Pancreas (tissue), 10 donors: ENCODE results near the gene RAPGEF6. TPM values are rescaled to one million over a fixed set of nuclear protein-coding genes. Genes with fewer than 3 reads are reported as not detected.

ENCODE experiments used
- ATAC-seq, 4 donors: fragments of 200-7000 bp; cut with Tn5 transposase; one replicate each; pipeline versions ENCODE4 v1.8.0 to v1.9.1; 2020; ENCODE audit warnings: mild to moderate bottlenecking in 4 of 4, moderate library complexity in 4 of 4
- DNase-seq, 6 donors: peaks; one replicate each; pipeline ENCODE4 v3.0.0-alpha.2; 2020
- FAIRE-seq: peaks from 2 replicates; lab custom pipeline; 2012; peaks lifted over from hg19 to GRCh38; lab: Jason Lieb, UNC
- H3K27ac ChIP-seq, 4 donors: fragments of 200-600 bp; sonication (generic); 1 replicate in 3 of 4; 2 replicates in 1 of 4; pipeline versions ENCODE4 v1.5.0 to v1.8.0; 2020
- H3K27me3 ChIP-seq, 4 donors: fragments of 200-600 bp; one replicate each; pipeline ENCODE4 v1.8.0; 2021
- H3K36me3 ChIP-seq, 3 donors: fragments of 200-600 bp; sonication (generic) in 1 of 3; one replicate each; pipeline versions ENCODE4 v1.5.0 to v1.8.0; 2020 to 2021
- H3K4me1 ChIP-seq, 3 donors: fragments of 200-600 bp; one replicate each; pipeline ENCODE4 v1.8.0; 2021
- H3K4me3 ChIP-seq, 4 donors: fragments of 200-600 bp; sonication (generic) in 2 of 4; one replicate each; pipeline versions ENCODE4 v1.5.0 to v1.8.0; 2020 to 2021
- H3K9me3 ChIP-seq, 4 donors: fragments of 200-600 bp; one replicate each; pipeline ENCODE4 v1.8.0; 2021
- WGBS, 2 donors: extraction: QIAGEN DNeasy Blood & Tissue Kit; methylation state at CpG; one replicate each; pipeline ENCODE4 v1.1.7; 2013; 5-methylcytosine and 5-hydroxymethylcytosine counted together
- intact Hi-C, 3 donors: fragments of 100-400 bp; cut with DNase I; formaldehyde crosslinking; loops; one replicate each; pipeline versions ENCODE4 v1.11.1 to v1.14.2; 2022
- polyA plus RNA-seq, 2 donors: library from polyadenylated mRNA; stranded (reverse); fragments of 200-250 nt; gene quantifications; one replicate each; pipeline ENCODE4 v1.2.3, GENCODE V29; 2013
- total RNA-seq, 6 donors: library from RNA; stranded (reverse); fragmentation: NEBNext Ultra II Directional in 4 of 6; extraction: Animal tissue kit (Norgen Biotek cat#: 25700) in 4 of 6; gene quantifications; one replicate each; pipeline versions ENCODE4 v1.2.1 to v1.2.4, GENCODE V29; 2021 to 2023
- TF ChIP-seq, protein P1 (sequence below), 4 donors: fragments of 200-600 bp; sonication (generic) in 3 of 4; IDR thresholded peaks; one replicate each; pipeline versions ENCODE4 v1.5.0 to v1.8.0; 2021; ENCODE audit warnings: antibody characterized with exemption in 4 of 4
- donor health status: healthy with polysubstance abuse.
- donor health status: DM: no; HTN: no; CAD: no; lungs with moderate emphysema.
- donor health status: DM: no; HTN: no; CAD: no.
- donor health status: control.
- donor health status: control.
- donor health status: Bipolar disorder and iron deficiency.
- donor health status: DM: yes; HTN: yes; CAD: no.
- donor health status: DM: no; HTN: no; CAD: no.
- donor health status: DM: no; HTN: no; CAD: no.
- donor health status: DM: yes; HTN: yes; CAD: no.

The RAPGEF6 gene
- total and polyA plus RNA-seq, 8 donors, result 1.7 to 13.2 (median 6.7) TPM

DNA sequence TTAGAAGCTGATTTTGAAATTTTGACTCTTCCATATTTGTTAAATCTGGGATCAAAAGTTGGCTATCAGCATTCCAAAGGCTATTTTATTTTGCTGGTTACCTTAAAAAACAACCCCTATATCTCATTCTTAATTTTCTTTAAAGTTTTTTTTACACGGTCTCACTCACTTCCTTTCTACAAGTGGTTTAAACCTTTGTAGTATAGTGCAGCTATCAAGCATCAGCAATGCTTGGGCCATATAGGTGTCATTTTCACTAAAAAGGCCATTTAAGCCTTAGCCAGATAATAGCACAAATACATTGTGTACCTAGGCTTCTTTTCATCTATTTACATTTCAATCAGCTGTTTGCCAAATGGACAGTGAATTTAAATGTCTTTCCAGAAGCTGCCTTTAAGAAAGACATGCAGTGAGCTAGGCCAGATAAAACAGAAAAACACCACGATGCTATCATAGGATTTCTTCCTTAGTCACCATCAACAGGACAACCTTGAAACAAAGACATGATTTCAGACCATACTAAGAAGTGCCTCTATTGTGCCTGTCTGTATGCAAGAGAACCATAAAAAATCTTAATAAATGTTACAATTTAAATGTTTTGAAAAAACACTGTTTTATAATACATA, 104.2 kb downstream of the RAPGEF6 start:
- Histone ChIP-seq H3K9me3 (no peaks in the 10 kb centered on the region), H3K36me3 (no peaks in the 10 kb centered on the region), H3K4me1 (peaks cover 0 to 9% (median 4%) of the 10 kb centered on the region in 3 donors), H3K27ac (no peak overlapping the region), H3K4me3 (no peak overlapping the region), H3K27me3 (no peaks in the 10 kb centered on the region)
- TF ChIP-seq, protein P1, sequence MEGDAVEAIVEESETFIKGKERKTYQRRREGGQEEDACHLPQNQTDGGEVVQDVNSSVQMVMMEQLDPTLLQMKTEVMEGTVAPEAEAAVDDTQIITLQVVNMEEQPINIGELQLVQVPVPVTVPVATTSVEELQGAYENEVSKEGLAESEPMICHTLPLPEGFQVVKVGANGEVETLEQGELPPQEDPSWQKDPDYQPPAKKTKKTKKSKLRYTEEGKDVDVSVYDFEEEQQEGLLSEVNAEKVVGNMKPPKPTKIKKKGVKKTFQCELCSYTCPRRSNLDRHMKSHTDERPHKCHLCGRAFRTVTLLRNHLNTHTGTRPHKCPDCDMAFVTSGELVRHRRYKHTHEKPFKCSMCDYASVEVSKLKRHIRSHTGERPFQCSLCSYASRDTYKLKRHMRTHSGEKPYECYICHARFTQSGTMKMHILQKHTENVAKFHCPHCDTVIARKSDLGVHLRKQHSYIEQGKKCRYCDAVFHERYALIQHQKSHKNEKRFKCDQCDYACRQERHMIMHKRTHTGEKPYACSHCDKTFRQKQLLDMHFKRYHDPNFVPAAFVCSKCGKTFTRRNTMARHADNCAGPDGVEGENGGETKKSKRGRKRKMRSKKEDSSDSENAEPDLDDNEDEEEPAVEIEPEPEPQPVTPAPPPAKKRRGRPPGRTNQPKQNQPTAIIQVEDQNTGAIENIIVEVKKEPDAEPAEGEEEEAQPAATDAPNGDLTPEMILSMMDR (IDR thresholded peaks at IDR 0.05), result no peak
- no peak for DNase-seq
- no peak for FAIRE-seq
- peak in 1 of 4 donors; percentile 43 for ATAC-seq
- intact Hi-C loops, result no loop called here
- WGBS, 2 donors, result 51 to 57% methylated on average over 2 of the region's 2 CpGs

DNA sequence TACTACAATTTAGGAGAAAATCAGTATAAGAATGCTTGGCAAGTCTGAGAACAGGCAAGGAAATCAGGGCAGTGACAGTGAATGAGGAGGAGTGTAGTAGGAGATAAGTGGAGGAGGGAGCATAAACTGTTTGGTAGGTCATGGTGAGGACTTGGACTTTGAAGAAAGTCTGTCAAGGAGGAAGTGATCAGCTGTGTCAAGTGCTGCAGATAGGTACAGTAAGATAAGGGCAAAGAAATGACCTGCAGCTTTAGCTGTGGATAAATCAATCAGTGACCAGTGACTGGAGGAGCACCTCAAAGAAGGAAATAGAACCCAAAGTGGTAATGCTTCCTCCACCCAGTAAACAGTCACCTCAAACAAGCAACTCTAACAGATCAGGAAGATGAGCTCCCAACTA, 106.3 kb downstream of the RAPGEF6 start:
- no peak for DNase-seq
- Histone ChIP-seq H3K27ac (no peak overlapping the region), H3K36me3 (no peaks in the 10 kb centered on the region), H3K4me3 (no peak overlapping the region), H3K4me1 (peaks cover 0 to 9% (median 4%) of the 10 kb centered on the region in 3 donors), H3K9me3 (no peaks in the 10 kb centered on the region), H3K27me3 (no peaks in the 10 kb centered on the region)
- intact Hi-C loops, result no loop called here
- FAIRE-seq, result no peak
- no peak for ATAC-seq
- TF ChIP-seq, protein P1 (IDR thresholded peaks at IDR 0.05), result no peak

DNA sequence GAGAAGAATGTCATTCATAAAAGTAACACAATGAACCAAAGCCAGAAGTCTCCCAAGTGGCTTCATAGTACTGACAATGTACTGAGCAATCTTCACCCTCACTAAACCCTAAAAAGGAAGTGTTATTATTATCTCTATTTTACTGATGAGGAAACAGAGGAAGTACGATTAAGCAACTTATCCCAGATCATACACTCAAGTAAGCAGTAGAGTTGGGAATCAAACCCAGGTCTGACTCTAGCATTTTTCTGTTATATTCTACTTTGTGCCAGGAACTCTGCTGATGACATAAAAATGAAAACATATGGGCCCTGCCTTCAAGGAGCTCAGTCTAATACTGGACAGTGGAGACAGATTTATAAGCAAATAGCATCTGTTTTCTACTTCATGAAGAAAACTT, 109.2 kb downstream of the RAPGEF6 start:
- Histone ChIP-seq H3K27ac (no peak overlapping the region), H3K36me3 (no peaks in the 10 kb centered on the region), H3K9me3 (no peaks in the 10 kb centered on the region), H3K4me1 (peaks cover 0 to 4% (median 0%) of the 10 kb centered on the region in 3 donors), H3K27me3 (no peaks in the 10 kb centered on the region), H3K4me3 (no peak overlapping the region)
- ATAC-seq, result peak in 1 of 4 donors; percentile 28
- no peak for FAIRE-seq
- WGBS, 2 donors, result 82 to 93% methylated on average over 1 of the region's 1 CpG
- intact Hi-C loops, result no loop called here
- TF ChIP-seq, protein P1 (IDR thresholded peaks at IDR 0.05), result no peak
- DNase-seq, result no peak

GRCh38 chr5:131524431-131524830, 110.6 kb downstream of the RAPGEF6 start:
- Histone ChIP-seq H3K4me1 (no peaks in the 10 kb centered on the region), H3K9me3 (no peaks in the 10 kb centered on the region), H3K27ac (no peak overlapping the region), H3K36me3 (no peaks in the 10 kb centered on the region), H3K4me3 (no peak overlapping the region), H3K27me3 (no peaks in the 10 kb centered on the region)
- no peak for FAIRE-seq
- no peak for DNase-seq
- WGBS, 2 donors, result 97 to 99% methylated on average over 4 of the region's 4 CpGs
- TF ChIP-seq, protein P1 (IDR thresholded peaks at IDR 0.05), result no peak
- intact Hi-C loops, result no loop called here
- no peak for ATAC-seq

GRCh38 chr5:131523500-131524185, 111.4 kb downstream of the RAPGEF6 start:
- intact Hi-C loops, result no loop called here
- Histone ChIP-seq H3K4me3 (no peak overlapping the region), H3K27ac (no peak overlapping the region), H3K4me1 (no peaks in the 10 kb centered on the region), H3K36me3 (no peaks in the 10 kb centered on the region), H3K9me3 (no peaks in the 10 kb centered on the region), H3K27me3 (no peaks in the 10 kb centered on the region)
- FAIRE-seq (no peak), ATAC-seq (no peak), DNase-seq (no peak)
- TF ChIP-seq, protein P1 (IDR thresholded peaks at IDR 0.05), result no peak
